SK-N-SH treated with all-trans-retinoic acid at 6 μM for 48 hours (cell line): Measurements from ENCODE around the gene GP1BB.

ENCODE experiments used
- ATAC-seq: fragments of 200-7000 bp; cut with Tn5 transposase; 3 replicates; pipeline ENCODE4 v1.9.1; 2020; ENCODE audit warnings: mild to moderate bottlenecking, moderate library complexity
- ARNTL ChIP-seq: fragments of 450-650 bp; formaldehyde crosslinking; IDR thresholded peaks from 2 replicates; pipeline ENCODE4 v1.5.0; 2020; ENCODE audit warnings: low read depth, mild to moderate bottlenecking, moderate library complexity, borderline replicate concordance
- BACH2 ChIP-seq: fragments of 250-450 bp; sonication (Bioruptor Pico); IDR thresholded peaks from 2 replicates; pipeline ENCODE4 v1.9.0; 2021; ENCODE audit warnings: mild to moderate bottlenecking, borderline replicate concordance
- CSDC2 ChIP-seq: fragments of 250-450 bp; sonication (Bioruptor Pico); IDR thresholded peaks from 2 replicates; pipeline ENCODE4 v1.5.0; 2020; ENCODE audit warnings: mild to moderate bottlenecking, moderate library complexity
- ESRRG ChIP-seq: fragments of 250-450 bp; sonication (Bioruptor Pico); IDR thresholded peaks from 2 replicates; pipeline ENCODE4 v1.6.1; 2021; ENCODE audit warnings: mild to moderate bottlenecking
- ISL1 ChIP-seq: fragments of 250-450 bp; sonication (Bioruptor Pico); IDR thresholded peaks from 2 replicates; pipeline ENCODE4 v2.1.2; 2022; ENCODE audit warnings: mild to moderate bottlenecking, moderate library complexity
- OSR1 ChIP-seq: fragments of 250-450 bp; sonication (Bioruptor Pico); IDR thresholded peaks from 2 replicates; pipeline ENCODE4 v1.8.0; 2022; ENCODE audit warnings: moderate library complexity, mild to moderate bottlenecking, inconsistent platforms
- PPARA ChIP-seq: fragments of 250-450 bp; sonication (Bioruptor Pico); IDR thresholded peaks from 2 replicates; pipeline ENCODE4 v1.5.0; 2020; ENCODE audit warnings: mild to moderate bottlenecking, borderline replicate concordance
- RARB ChIP-seq: fragments of 250-450 bp; sonication (Bioruptor Pico); IDR thresholded peaks from 2 replicates; pipeline ENCODE4 v1.8.0; 2021; ENCODE audit warnings: mild to moderate bottlenecking, moderate library complexity
- SNAI2 ChIP-seq: fragments of 250-450 bp; sonication (Bioruptor Pico); IDR thresholded peaks from 2 replicates; pipeline ENCODE4 v1.5.0; 2020; ENCODE audit warnings: mild to moderate bottlenecking, moderate library complexity
- TCF4 ChIP-seq: fragments of 250-450 bp; sonication (Bioruptor Pico); IDR thresholded peaks from 2 replicates; pipeline ENCODE4 v1.8.0; 2021; ENCODE audit warnings: mild to moderate bottlenecking, moderate library complexity, borderline replicate concordance
- TOX ChIP-seq: fragments of 250-450 bp; sonication (Bioruptor Pico); IDR thresholded peaks from 2 replicates; pipeline ENCODE4 v1.8.0; 2021; ENCODE audit warnings: mild to moderate bottlenecking, moderate library complexity, borderline replicate concordance
- ZC3H10 ChIP-seq: fragments of 250-450 bp; sonication (Bioruptor Pico); IDR thresholded peaks from 2 replicates; pipeline ENCODE4 v1.5.1; 2021; ENCODE audit warnings: mild to moderate bottlenecking, moderate library complexity
- ZFP3 ChIP-seq: fragments of 250-450 bp; sonication (Bioruptor Pico); IDR thresholded peaks from 2 replicates; pipeline ENCODE4 v1.5.0; 2020; ENCODE audit warnings: mild to moderate bottlenecking, moderate library complexity
- ZFP30 ChIP-seq: fragments of 450-650 bp; formaldehyde crosslinking; IDR thresholded peaks from 2 replicates; pipeline ENCODE4 v1.5.0; 2022; ENCODE audit warnings: mild to moderate bottlenecking, moderate library complexity
- ZNF565 ChIP-seq: fragments of 450-650 bp; formaldehyde crosslinking; conservative IDR thresholded peaks from 2 replicates; pipeline ENCODE4 v1.5.0; 2020; ENCODE audit warnings: low read depth, mild to moderate bottlenecking, moderate library complexity
- ZNF70 ChIP-seq: fragments of 450-650 bp; formaldehyde crosslinking; IDR thresholded peaks from 2 replicates; pipeline ENCODE4 v1.5.0; 2020; ENCODE audit warnings: mild to moderate bottlenecking, moderate library complexity
- ZNF8 ChIP-seq: fragments of 450-650 bp; formaldehyde crosslinking; IDR thresholded peaks from 2 replicates; pipeline ENCODE4 v1.5.0; 2020; ENCODE audit warnings: mild to moderate bottlenecking, moderate library complexity
- TF ChIP-seq, protein P1 (sequence below): fragments of 250-450 bp; sonication (Bioruptor Pico); IDR thresholded peaks from 2 replicates; pipeline ENCODE4 v1.8.0; 2021; ENCODE audit warnings: low read depth, mild to moderate bottlenecking, moderate library complexity, borderline replicate concordance
- TF ChIP-seq, protein P2 (sequence below): fragments of 250-450 bp; sonication (Bioruptor Pico); IDR thresholded peaks from 2 replicates; pipeline ENCODE4 v1.5.1; 2021; ENCODE audit warnings: mild to moderate bottlenecking, moderate library complexity
- TF ChIP-seq, protein P3 (sequence below): fragments of 250-450 bp; sonication (Bioruptor Pico); IDR thresholded peaks from 2 replicates; pipeline ENCODE4 v1.8.0; 2020; ENCODE audit warnings: mild to moderate bottlenecking, moderate library complexity, borderline replicate concordance
- TF ChIP-seq, protein P4 (sequence below): fragments of 250-450 bp; sonication (Bioruptor Pico); IDR thresholded peaks from 2 replicates; pipeline ENCODE4 v1.5.0; 2020; ENCODE audit warnings: mild to moderate bottlenecking, moderate library complexity
- TF ChIP-seq, protein P5 (sequence below): fragments of 250-450 bp; sonication (Bioruptor Pico); IDR thresholded peaks from 2 replicates; pipeline ENCODE4 v1.5.1; 2020; ENCODE audit warnings: low read depth, mild to moderate bottlenecking, moderate library complexity

GP1BB gene

DNA sequence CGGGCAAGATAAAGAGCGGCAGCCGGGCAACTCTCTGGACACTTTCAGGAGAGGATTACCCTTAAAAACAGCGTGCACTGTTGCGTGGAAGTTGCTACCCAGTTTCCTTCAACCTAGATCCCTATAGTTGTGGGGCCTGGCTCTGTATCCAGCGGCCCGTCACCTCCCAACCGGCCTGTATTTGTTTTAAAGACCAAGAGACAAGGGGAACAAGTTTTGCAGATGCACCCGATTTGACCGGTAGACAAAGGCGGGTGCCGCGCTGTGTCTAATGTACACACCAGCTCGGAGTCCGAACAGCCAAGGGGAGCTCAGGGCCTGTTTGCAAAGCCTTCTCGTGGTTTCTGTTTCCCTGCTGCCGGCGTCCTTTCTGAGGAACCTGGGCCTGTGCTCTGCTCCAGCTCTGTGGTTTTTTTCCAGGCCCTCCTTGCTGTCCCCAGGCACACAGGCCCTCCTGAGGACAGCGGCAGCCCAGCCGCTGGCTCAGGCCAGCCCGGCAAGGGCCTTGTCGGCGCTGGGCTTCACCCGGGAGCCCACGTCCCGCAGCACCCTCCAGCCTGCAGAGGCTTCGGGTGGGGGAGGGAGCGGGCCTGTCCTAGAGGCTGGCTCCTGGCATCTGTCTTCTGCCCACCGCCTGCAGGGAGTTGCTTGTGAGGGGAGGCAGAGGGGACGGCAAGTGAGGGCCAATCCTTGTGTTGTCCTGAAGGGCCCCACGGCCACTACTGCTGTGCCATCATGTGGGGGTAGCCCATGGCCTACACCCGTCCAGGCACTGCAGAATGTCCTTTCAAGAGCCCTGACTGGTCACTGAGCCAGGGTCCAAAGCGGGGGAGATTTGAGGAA, 38.6 kb downstream of the GP1BB start:
- TF ChIP-seq TCF4 (CRISPR knock-in tag), result no peak
- TF ChIP-seq ZC3H10 (CRISPR knock-in tag), result no peak
- TF ChIP-seq, protein P1, sequence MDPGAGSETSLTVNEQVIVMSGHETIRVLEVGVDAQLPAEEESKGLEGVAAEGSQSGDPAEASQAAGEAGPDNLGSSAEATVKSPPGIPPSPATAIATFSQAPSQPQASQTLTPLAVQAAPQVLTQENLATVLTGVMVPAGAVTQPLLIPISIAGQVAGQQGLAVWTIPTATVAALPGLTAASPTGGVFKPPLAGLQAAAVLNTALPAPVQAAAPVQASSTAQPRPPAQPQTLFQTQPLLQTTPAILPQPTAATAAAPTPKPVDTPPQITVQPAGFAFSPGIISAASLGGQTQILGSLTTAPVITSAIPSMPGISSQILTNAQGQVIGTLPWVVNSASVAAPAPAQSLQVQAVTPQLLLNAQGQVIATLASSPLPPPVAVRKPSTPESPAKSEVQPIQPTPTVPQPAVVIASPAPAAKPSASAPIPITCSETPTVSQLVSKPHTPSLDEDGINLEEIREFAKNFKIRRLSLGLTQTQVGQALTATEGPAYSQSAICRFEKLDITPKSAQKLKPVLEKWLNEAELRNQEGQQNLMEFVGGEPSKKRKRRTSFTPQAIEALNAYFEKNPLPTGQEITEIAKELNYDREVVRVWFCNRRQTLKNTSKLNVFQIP (CRISPR knock-in tag), result no peak
- TF ChIP-seq TOX (CRISPR knock-in tag), result no peak
- TF ChIP-seq ZFP30, result no peak
- TF ChIP-seq BACH2, result no peak
- TF ChIP-seq ZFP3 (CRISPR knock-in tag), result no peak
- no peak for TF ChIP-seq PPARA (CRISPR knock-in tag)
- no peak for TF ChIP-seq ESRRG (CRISPR knock-in tag)
- no peak for TF ChIP-seq ZNF8 (CRISPR knock-in tag)
- no peak for TF ChIP-seq RARB (CRISPR knock-in tag)
- TF ChIP-seq, protein P2, sequence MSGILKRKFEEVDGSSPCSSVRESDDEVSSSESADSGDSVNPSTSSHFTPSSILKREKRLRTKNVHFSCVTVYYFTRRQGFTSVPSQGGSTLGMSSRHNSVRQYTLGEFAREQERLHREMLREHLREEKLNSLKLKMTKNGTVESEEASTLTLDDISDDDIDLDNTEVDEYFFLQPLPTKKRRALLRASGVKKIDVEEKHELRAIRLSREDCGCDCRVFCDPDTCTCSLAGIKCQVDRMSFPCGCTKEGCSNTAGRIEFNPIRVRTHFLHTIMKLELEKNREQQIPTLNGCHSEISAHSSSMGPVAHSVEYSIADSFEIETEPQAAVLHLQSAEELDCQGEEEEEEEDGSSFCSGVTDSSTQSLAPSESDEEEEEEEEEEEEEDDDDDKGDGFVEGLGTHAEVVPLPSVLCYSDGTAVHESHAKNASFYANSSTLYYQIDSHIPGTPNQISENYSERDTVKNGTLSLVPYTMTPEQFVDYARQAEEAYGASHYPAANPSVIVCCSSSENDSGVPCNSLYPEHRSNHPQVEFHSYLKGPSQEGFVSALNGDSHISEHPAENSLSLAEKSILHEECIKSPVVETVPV, result no peak
- TF ChIP-seq ISL1 (CRISPR knock-in tag), result no peak
- TF ChIP-seq, protein P3, sequence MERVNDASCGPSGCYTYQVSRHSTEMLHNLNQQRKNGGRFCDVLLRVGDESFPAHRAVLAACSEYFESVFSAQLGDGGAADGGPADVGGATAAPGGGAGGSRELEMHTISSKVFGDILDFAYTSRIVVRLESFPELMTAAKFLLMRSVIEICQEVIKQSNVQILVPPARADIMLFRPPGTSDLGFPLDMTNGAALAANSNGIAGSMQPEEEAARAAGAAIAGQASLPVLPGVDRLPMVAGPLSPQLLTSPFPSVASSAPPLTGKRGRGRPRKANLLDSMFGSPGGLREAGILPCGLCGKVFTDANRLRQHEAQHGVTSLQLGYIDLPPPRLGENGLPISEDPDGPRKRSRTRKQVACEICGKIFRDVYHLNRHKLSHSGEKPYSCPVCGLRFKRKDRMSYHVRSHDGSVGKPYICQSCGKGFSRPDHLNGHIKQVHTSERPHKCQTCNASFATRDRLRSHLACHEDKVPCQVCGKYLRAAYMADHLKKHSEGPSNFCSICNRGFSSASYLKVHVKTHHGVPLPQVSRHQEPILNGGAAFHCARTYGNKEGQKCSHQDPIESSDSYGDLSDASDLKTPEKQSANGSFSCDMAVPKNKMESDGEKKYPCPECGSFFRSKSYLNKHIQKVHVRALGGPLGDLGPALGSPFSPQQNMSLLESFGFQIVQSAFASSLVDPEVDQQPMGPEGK (CRISPR knock-in tag), result no peak
- TF ChIP-seq, protein P4, sequence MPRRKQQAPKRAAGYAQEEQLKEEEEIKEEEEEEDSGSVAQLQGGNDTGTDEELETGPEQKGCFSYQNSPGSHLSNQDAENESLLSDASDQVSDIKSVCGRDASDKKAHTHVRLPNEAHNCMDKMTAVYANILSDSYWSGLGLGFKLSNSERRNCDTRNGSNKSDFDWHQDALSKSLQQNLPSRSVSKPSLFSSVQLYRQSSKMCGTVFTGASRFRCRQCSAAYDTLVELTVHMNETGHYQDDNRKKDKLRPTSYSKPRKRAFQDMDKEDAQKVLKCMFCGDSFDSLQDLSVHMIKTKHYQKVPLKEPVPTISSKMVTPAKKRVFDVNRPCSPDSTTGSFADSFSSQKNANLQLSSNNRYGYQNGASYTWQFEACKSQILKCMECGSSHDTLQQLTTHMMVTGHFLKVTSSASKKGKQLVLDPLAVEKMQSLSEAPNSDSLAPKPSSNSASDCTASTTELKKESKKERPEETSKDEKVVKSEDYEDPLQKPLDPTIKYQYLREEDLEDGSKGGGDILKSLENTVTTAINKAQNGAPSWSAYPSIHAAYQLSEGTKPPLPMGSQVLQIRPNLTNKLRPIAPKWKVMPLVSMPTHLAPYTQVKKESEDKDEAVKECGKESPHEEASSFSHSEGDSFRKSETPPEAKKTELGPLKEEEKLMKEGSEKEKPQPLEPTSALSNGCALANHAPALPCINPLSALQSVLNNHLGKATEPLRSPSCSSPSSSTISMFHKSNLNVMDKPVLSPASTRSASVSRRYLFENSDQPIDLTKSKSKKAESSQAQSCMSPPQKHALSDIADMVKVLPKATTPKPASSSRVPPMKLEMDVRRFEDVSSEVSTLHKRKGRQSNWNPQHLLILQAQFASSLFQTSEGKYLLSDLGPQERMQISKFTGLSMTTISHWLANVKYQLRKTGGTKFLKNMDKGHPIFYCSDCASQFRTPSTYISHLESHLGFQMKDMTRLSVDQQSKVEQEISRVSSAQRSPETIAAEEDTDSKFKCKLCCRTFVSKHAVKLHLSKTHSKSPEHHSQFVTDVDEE (CRISPR knock-in tag), result no peak
- TF ChIP-seq SNAI2 (CRISPR knock-in tag), result no peak
- TF ChIP-seq, all 23 proteins: peak for 0
- ATAC-seq, result no peak

DNA sequence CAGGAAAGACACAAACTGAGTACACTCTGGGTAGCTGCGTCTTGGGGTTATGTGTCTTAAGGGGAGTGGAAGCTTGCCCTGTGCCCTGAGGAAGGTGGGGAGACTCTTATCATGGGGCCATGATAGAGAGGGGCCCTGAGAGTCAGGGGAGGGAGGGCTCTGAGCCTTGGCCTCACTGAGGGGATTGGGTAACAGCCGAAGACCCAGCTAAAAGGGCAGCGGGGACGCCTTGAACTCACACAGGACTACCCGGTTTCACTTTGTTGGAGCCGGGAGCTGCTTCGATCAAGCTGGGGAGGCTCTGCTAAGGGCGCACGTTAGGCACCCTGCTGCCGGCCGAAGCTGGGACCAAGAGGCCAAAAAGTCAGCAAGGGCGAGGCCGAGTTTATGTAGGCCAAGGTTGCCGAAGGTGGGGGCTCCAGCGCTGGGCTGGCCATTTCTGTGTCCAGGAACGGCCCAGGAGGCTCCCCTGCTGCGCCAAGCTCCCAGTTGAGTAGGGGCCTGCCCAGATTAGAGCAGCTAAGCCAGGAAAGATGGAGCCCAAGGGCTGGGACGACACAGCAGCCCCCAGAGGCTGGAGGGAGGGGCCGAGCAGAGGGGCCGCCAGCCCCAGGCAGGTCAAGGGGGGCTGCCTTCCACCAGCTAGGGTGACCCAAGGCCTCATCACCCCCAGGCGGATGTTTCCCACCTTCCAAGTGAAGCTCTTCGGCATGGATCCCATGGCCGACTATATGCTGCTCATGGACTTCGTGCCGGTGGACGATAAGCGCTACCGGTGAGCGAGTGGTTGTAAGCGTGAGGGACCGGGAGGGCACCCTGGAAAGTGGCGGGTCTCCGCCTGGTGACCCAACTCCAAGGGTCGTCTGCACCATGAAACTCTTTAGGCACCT, 39.5 kb downstream of the GP1BB start:
- TF ChIP-seq, protein P5, sequence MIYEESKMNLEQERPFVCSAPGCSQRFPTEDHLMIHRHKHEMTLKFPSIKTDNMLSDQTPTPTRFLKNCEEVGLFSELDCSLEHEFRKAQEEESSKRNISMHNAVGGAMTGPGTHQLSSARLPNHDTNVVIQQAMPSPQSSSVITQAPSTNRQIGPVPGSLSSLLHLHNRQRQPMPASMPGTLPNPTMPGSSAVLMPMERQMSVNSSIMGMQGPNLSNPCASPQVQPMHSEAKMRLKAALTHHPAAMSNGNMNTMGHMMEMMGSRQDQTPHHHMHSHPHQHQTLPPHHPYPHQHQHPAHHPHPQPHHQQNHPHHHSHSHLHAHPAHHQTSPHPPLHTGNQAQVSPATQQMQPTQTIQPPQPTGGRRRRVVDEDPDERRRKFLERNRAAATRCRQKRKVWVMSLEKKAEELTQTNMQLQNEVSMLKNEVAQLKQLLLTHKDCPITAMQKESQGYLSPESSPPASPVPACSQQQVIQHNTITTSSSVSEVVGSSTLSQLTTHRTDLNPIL (CRISPR knock-in tag), result no peak
- TF ChIP-seq ZNF70 (no peak), ESRRG (CRISPR knock-in tag) (no peak), BACH2 (no peak), ZNF565 (no peak), PPARA (CRISPR knock-in tag) (no peak), TCF4 (CRISPR knock-in tag) (no peak), OSR1 (CRISPR knock-in tag) (no peak), RARB (CRISPR knock-in tag) (no peak), CSDC2 (no peak), ZFP30 (no peak), SNAI2 (CRISPR knock-in tag) (no peak), ARNTL (CRISPR knock-in tag) (no peak), ZFP3 (CRISPR knock-in tag) (no peak), TOX (CRISPR knock-in tag) (no peak)
- TF ChIP-seq, protein P2, result no peak
- TF ChIP-seq, protein P1 (CRISPR knock-in tag), result no peak
- no peak for ATAC-seq
